Sigmoid colon (tissue), 7 donors: ENCODE data around the gene ST6GALNAC3. TPM values are rescaled to one million over a fixed set of nuclear protein-coding genes. Genes with fewer than 3 reads are reported as not detected.

Experiments
- DNase-seq: peaks from one replicate; pipeline ENCODE4 v3.0.0-alpha.2; 2019
- H3K27ac ChIP-seq, 4 donors: fragments of 200-600 bp; sonication (generic); one replicate each; pipeline ENCODE4 v1.5.1; 2016 to 2019; ENCODE audit warnings: mild to moderate bottlenecking in 1 of 4
- H3K27me3 ChIP-seq, 3 donors: fragments of 200-600 bp; sonication (generic); one replicate each; pipeline ENCODE4 v1.5.1; 2019; ENCODE audit warnings: mild to moderate bottlenecking in 1 of 3
- H3K36me3 ChIP-seq, 4 donors: fragments of 200-600 bp; sonication (generic); one replicate each; pipeline ENCODE4 v1.5.1; 2016 to 2019
- H3K4me1 ChIP-seq, 4 donors: fragments of 200-600 bp; sonication (generic); one replicate each; pipeline ENCODE4 v1.5.1; 2017 to 2019
- H3K4me3 ChIP-seq, 4 donors: fragments of 200-600 bp; sonication (generic); one replicate each; pipeline ENCODE4 v1.5.1; 2017 to 2019; ENCODE audit warnings: mild to moderate bottlenecking in 2 of 4, moderate library complexity in 1 of 4
- H3K9me3 ChIP-seq, 4 donors: fragments of 200-600 bp in 3 of 4; sonication (generic) in 3 of 4; one replicate each; pipeline versions ENCODE4 v1.5.1 to v1.6.1; 2013 to 2019
- CTCF ChIP-seq, 4 experiments: fragments of 450-650 bp in 3 of 4; fragments of 200-600 bp in 1 of 4; IDR thresholded peaks; one replicate each; pipeline ENCODE4 v1.5.1; 2016 to 2019; ENCODE audit warnings: antibody characterized with exemption in 4 of 4, mild to moderate bottlenecking in 3 of 4, moderate library complexity in 2 of 4
- EP300 ChIP-seq, 4 donors: sonication (generic); formaldehyde crosslinking; IDR thresholded peaks; one replicate each; pipeline ENCODE4 v1.6.1; 2017; ENCODE audit warnings: antibody characterized with exemption in 4 of 4
- POLR2A ChIP-seq, 2 donors: fragments of 450-650 bp; IDR thresholded peaks; one replicate each; pipeline ENCODE4 v1.6.1; 2016; ENCODE audit warnings: antibody characterized with exemption in 2 of 2, mild to moderate bottlenecking in 2 of 2, moderate library complexity in 2 of 2
- POLR2AphosphoS5 ChIP-seq, 4 donors: sonication (generic); formaldehyde crosslinking; IDR thresholded peaks; one replicate each; pipeline ENCODE4 v1.6.1; 2017; ENCODE audit warnings: antibody characterized with exemption in 4 of 4
- WGBS, 2 donors: extraction: QIAGEN DNeasy Blood & Tissue Kit; methylation state at CpG; one replicate each; pipeline ENCODE4 v1.1.7; 2013; 5-methylcytosine and 5-hydroxymethylcytosine counted together
- intact Hi-C: fragments of 100-400 bp; cut with DNase I; formaldehyde crosslinking; loops from one replicate; pipeline ENCODE4 v1.15.1; 2023
- polyA plus RNA-seq, 3 donors: library from polyadenylated mRNA; stranded (reverse); fragments of 200-250 nt; gene quantifications; one replicate each; pipeline ENCODE4 v1.2.3, GENCODE V29; 2013
- total RNA-seq, 4 donors: library from RNA; depleted of rRNA; stranded (reverse); fragments of >200 nt; gene quantifications; one replicate each; pipeline ENCODE4 v1.1.0, GENCODE V29; 2016
- donor health status: healthy with polysubstance abuse.
- donor health status: Bipolar disorder and iron deficiency.
- donor health status: healthy.

Gene ST6GALNAC3
- total and polyA plus RNA-seq, 7 donors = 1.6 to 7.5 (median 2.5) TPM

DNA sequence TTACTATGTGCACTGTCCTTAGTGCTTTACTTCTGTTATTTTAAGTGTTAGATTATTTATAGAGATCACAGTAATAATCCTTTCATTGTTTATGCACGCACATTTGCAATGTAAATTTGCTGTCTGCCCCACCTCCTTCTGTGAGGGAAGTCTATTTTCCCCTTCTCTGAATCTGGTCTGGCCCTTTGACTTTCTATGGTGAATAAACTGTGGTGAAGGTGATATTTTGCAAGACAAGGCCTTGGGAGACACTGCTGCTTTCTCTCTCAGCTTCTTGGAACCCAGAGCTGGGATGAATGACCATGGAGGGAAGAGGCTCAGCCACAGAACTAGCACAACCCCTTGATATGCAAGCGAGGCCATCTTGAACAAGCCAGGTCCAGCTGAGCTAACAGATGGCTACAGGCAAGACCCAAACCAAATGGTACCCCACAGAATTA lies 156.3 kb downstream of the ST6GALNAC3 start:
- no peak for DNase-seq
- WGBS, 2 donors = 87% methylated on average over 2 of the region's 2 CpGs
- no peak overlapping the region for H3K4me3 ChIP-seq
- H3K27ac ChIP-seq = no peak overlapping the region
- no peaks in the 10 kb centered on the region for H3K27me3 ChIP-seq
- H3K9me3 ChIP-seq = no peaks in the 10 kb centered on the region
- H3K36me3 ChIP-seq = no peaks in the 10 kb centered on the region
- intact Hi-C loops = no loop called here
- H3K4me1 ChIP-seq = no peaks in the 10 kb centered on the region
- TF ChIP-seq POLR2A (IDR thresholded peaks at IDR 0.05) = no peak
- no peak for TF ChIP-seq EP300 (IDR thresholded peaks at IDR 0.05)
- TF ChIP-seq POLR2AphosphoS5 (IDR thresholded peaks at IDR 0.05) = no peak
- TF ChIP-seq CTCF (IDR thresholded peaks at IDR 0.05) = no peak

DNA sequence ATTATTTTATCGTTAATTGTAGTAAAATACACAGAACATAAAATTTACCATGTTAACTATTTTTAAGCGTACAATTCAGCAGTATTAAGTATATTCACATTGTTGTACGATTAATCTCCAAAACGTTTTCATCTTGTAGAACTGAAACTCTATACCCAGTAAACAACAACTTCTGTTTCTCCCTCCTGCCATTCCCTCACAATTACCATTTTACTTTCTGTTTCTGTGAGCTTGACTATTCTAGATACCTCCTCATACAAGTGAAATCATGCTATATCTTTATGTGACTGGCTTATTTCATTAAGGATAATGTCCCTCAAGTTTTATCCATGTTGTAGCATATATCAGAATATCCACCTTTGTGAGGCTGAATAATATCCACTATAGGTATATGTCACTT lies 156.8 kb downstream of the ST6GALNAC3 start:
- WGBS, 2 donors = 75 to 79% methylated on average over 4 of the region's 4 CpGs
- no peaks in the 10 kb centered on the region for H3K4me1 ChIP-seq
- no peak for DNase-seq
- H3K36me3 ChIP-seq = no peaks in the 10 kb centered on the region
- no peak overlapping the region for H3K4me3 ChIP-seq
- no peaks in the 10 kb centered on the region for H3K9me3 ChIP-seq
- H3K27ac ChIP-seq = no peak overlapping the region
- TF ChIP-seq EP300 (IDR thresholded peaks at IDR 0.05) (no peak), POLR2A (IDR thresholded peaks at IDR 0.05) (no peak), CTCF (IDR thresholded peaks at IDR 0.05) (no peak), POLR2AphosphoS5 (IDR thresholded peaks at IDR 0.05) (no peak)
- intact Hi-C loops = no loop called here
- no peaks in the 10 kb centered on the region for H3K27me3 ChIP-seq

GRCh38 chr1:76232666-76233065 lies 158.1 kb downstream of the ST6GALNAC3 start:
- Histone ChIP-seq H3K27me3 (no peaks in the 10 kb centered on the region), H3K36me3 (no peaks in the 10 kb centered on the region), H3K27ac (no peak overlapping the region), H3K4me1 (no peaks in the 10 kb centered on the region), H3K4me3 (no peak overlapping the region), H3K9me3 (no peaks in the 10 kb centered on the region)
- TF ChIP-seq POLR2A (IDR thresholded peaks at IDR 0.05) = no peak
- intact Hi-C loops = no loop called here
- 92 to 94% methylated on average over 4 of the region's 4 CpGs for WGBS, 2 donors
- no peak for DNase-seq

DNA sequence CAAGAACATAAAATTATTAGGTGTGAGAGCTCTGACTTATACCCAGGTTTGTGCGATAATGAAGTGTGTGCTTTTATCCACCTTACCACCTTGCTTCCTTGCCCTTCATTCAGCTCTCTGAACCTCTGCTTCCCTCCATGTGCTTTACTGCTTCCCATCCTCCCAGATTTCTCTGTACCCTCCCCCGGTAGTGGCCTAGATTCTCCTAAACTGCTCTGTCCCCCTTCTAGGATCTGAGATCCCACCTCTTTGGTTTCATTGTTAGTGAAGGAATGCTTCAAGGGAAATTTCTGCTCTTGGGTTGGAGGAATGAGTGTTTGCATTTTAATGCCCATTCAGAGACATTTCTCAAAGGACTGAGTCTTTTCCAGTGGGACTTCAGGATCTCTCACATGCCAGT lies 159.5 kb downstream of the ST6GALNAC3 start:
- no peaks in the 10 kb centered on the region for H3K9me3 ChIP-seq
- intact Hi-C loops = no loop called here
- DNase-seq = no peak
- no peaks in the 10 kb centered on the region for H3K36me3 ChIP-seq
- WGBS, 2 donors = 94 to 95% methylated on average over 2 of the region's 2 CpGs
- H3K4me3 ChIP-seq = no peak overlapping the region
- H3K27ac ChIP-seq = no peak overlapping the region
- peaks cover 0 to 8% (median 0%) of the 10 kb centered on the region in 4 donors for H3K4me1 ChIP-seq
- no peak for TF ChIP-seq CTCF (IDR thresholded peaks at IDR 0.05)
- no peak for TF ChIP-seq POLR2AphosphoS5 (IDR thresholded peaks at IDR 0.05)
- TF ChIP-seq EP300 (IDR thresholded peaks at IDR 0.05) = no peak
- no peak for TF ChIP-seq POLR2A (IDR thresholded peaks at IDR 0.05)
- H3K27me3 ChIP-seq = no peaks in the 10 kb centered on the region

DNA sequence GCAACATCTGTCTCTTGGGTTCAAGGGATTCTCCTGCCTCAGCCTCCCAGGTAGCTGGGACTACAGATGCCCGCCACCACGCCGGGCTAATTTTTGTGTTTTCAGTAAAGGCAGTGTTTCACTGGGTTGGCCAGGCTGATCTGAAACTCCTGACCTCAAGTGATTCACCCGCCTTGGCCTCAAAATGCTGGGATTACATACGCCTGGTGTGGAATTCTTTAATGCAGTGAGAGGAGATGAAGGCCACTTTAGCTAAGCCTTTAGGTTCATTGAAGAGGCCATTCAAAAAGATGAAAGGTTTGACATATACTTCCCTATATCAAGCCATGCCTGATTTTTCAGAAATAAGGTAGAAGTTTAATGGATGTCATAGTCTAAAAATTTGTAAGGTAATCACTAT lies 162.7 kb downstream of the ST6GALNAC3 start:
- Histone ChIP-seq H3K27me3 (no peaks in the 10 kb centered on the region), H3K4me3 (no peak overlapping the region), H3K4me1 (peaks cover 0 to 15% (median 0%) of the 10 kb centered on the region in 4 donors), H3K27ac (no peak overlapping the region), H3K36me3 (no peaks in the 10 kb centered on the region), H3K9me3 (no peaks in the 10 kb centered on the region)
- DNase-seq = no peak
- intact Hi-C loops = no loop called here
- TF ChIP-seq POLR2AphosphoS5 (IDR thresholded peaks at IDR 0.05) (no peak), POLR2A (IDR thresholded peaks at IDR 0.05) (no peak), EP300 (IDR thresholded peaks at IDR 0.05) (no peak), CTCF (IDR thresholded peaks at IDR 0.05) (no peak)
- 95 to 96% methylated on average over 5 of the region's 5 CpGs for WGBS, 2 donors
